Cardiac fibroblast (primary cell): ENCODE results near the gene HECTD1.
A peak's percentile ranks its signal among the peaks of the same experiment; 100 is the strongest.

Source experiments
- DNase-seq, 2 donors: peaks; one replicate each; pipeline versions ENCODE4 v3.0.0 to v3.0.0-alpha.2; 2010; ENCODE audit warnings: low read depth in 2 of 2
- H3K4me3 ChIP-seq, 2 donors: replicated peaks in 1 of 2; 1 replicate in 1 of 2; 2 replicates in 1 of 2; pipeline ENCODE4 v1.5.1; 2011; ENCODE audit warnings: low read depth in 2 of 2, low read length in 2 of 2, mild to moderate bottlenecking in 2 of 2, moderate library complexity in 1 of 2
- CTCF ChIP-seq: IDR thresholded peaks from one replicate; pipeline ENCODE4 v1.5.1; 2011; ENCODE audit warnings: low read depth, mild to moderate bottlenecking, low read length, inconsistent platforms

HECTD1 gene

DNA sequence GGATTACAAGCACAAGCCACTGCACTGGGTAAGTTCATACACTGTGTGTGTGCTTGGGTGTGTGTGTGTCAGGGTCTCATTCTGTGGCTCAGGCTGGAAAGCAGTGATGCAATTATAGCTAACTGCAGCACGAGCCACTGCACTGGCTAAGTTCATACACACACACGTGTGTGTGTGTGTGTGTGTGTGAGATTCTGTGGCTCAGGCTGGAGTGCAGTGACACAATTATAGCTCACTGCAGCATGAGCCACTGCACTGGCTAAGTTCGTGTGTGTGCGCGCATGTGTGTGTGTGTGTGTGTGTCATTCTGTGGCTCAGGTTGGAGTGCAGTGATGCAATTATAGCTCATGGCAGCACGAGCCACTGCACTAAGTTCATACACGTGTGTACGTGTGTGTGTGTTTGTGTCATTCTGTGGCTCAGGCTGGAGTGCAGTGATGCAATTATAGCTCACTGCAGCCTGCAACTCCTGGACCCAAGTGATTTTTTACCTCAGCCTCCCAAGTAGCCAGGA lies 85.4 kb downstream of the HECTD1 start:
- no peak for TF ChIP-seq CTCF
- peak; percentile 10 to 25 for DNase-seq

GRCh38 chr14:31118892-31119291 lies 88.7 kb downstream of the HECTD1 start:
- TF ChIP-seq CTCF, result no peak
- no peak overlapping the region for H3K4me3 ChIP-seq
- peak; percentile 36 to 39 for DNase-seq

More for the DNA sequence above, 85.4 kb downstream of the HECTD1 start:
- no peak overlapping the region for H3K4me3 ChIP-seq

- no peak for TF ChIP-seq CTCF
- H3K4me3 ChIP-seq, result no peak overlapping the region
- no peak for DNase-seq
Measured at GRCh38 chr14:31113794-31114193, 93.8 kb downstream of the HECTD1 start.

DNA sequence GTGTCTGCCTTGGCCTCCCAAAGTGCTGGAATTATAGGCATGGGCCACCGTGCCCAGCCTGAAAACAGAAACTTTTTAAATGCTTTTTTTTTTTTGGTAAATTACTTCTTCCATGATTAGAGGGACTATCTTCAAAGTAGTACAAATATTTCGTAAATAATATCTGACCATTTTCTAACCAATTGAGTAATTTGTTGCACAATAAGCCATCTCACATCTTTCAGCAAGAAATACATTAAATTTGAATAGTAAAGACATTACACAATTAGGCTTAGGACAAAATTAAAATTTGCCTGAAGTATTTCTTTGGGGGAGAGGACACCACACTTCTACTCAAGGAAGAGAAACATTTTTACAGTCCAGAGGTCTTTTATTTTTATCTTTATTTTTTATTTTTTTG lies 96.7 kb downstream of the HECTD1 start:
- H3K4me3 ChIP-seq, result no peak overlapping the region
- DNase-seq, result peak in 1 of 2 donors; percentile 8
- no peak for TF ChIP-seq CTCF

GRCh38 chr14:31109257-31109656 lies 98.3 kb downstream of the HECTD1 start:
- DNase-seq, result no peak
- no peak overlapping the region for H3K4me3 ChIP-seq
- no peak for TF ChIP-seq CTCF

DNA sequence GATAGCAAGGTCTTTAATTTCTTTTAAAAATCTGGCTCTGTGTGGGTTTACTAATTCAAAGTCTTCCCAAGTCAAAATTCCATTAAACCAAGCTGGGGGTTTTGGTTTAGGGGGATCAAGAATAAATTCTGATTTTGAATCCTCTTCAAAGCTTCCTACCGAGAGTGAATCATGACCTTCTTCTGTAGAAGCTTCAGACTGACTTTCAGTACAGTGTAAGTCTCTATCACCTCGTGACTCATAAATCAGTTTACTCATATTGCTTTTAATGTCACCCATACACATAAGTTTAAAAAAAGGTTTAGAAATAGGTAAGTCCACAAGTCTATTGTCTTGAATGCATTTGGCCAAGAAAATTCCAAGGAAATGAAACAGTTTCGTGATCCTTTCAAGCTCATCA lies 100.8 kb downstream of the HECTD1 start:
- TF ChIP-seq CTCF, result no peak
- no peak overlapping the region for H3K4me3 ChIP-seq
- peak in 1 of 2 donors; percentile 57 for DNase-seq

GRCh38 chr14:31097081-31097480 lies 110.5 kb downstream of the HECTD1 start:
- TF ChIP-seq CTCF, result no peak
- no peak overlapping the region for H3K4me3 ChIP-seq
- DNase-seq, result no peak
